NCI-H2107 treated with DMSO at 0.1 percent for 48 hours (cell line): ENCODE results near the gene RGCC.

Source experiments
- DNase-seq: peaks from one replicate; lab custom pipeline; 2025; ENCODE audit not compliant: unreplicated experiment; lab: John Stamatoyannopoulos, UW

Gene RGCC

DNA sequence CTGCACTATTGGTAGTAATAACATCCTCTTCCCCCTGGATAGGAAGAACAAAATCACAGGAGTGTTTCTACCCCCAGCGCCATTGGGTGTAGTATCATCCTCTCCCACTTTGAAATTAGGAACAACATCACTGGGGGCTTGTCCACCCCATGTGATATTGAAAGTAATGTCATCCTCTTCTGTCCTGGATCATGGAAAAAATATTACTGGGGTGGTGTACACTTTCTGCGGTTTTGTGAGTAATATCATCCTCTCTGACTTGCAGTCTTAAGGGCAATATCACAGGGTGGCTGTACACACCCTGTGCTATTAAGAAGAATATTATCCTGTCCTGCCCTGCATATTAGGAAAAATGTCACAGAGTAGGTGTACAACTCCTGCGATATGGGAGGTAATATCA lies 4.9 kb upstream of the RGCC start:
- no peak for DNase-seq

GRCh38 chr13:41453620-41454019 lies 3.7 kb upstream of the RGCC start:
- DNase-seq = no peak

DNA sequence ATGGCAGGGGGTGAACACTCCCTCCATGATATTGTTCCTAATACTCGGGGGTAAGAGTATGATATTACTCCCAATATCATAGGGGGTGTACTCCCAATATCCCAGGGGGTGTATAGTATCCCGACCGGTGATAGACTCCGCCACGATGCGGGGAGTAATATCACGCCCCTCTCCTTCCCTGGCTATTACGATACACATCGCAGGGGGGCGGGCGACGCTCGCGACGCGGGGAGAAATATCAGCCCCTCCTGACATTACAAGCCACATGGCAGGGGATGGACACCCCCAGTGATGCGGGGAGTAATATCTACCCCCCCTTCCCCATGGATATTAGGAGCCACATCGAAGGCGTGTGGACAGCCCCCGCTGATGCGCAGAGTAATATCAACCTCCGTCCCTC lies 3.2 kb upstream of the RGCC start:
- DNase-seq = no peak

GRCh38 chr13:41455725-41456419 lies 1.5 kb upstream of the RGCC start:
- DNase-seq = no peak

- DNase-seq = no peak
Observed at GRCh38 chr13:41457589-41458186, 338 bp downstream of the RGCC start.

DNA sequence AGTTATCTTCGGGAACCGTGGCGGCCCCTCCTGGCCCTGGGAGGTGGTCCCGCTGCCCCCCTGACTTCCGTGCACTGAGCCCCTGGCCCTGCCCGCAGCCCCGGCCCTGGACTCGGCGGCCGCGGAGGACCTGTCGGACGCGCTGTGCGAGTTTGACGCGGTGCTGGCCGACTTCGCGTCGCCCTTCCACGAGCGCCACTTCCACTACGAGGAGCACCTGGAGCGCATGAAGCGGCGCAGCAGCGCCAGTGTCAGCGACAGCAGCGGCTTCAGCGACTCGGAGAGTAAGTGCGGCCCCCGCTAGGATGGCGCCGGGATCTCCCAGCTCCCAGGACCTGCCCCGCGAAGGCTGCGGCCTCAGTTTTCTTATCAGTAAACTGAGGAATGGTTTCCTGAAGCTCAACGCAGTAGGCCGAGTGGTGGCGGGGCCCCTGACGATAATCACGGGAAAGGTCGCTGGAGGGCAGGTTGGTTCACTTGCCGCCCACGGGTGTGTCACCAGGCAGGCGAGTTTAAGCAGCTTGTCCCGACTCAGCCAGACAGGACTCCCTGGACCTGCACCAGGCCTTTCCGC lies 924 bp downstream of the RGCC start:
- no peak for DNase-seq

- DNase-seq = peak; percentile 12
Observed at GRCh38 chr13:41458761-41459431, 1.5 kb downstream of the RGCC start.

DNA sequence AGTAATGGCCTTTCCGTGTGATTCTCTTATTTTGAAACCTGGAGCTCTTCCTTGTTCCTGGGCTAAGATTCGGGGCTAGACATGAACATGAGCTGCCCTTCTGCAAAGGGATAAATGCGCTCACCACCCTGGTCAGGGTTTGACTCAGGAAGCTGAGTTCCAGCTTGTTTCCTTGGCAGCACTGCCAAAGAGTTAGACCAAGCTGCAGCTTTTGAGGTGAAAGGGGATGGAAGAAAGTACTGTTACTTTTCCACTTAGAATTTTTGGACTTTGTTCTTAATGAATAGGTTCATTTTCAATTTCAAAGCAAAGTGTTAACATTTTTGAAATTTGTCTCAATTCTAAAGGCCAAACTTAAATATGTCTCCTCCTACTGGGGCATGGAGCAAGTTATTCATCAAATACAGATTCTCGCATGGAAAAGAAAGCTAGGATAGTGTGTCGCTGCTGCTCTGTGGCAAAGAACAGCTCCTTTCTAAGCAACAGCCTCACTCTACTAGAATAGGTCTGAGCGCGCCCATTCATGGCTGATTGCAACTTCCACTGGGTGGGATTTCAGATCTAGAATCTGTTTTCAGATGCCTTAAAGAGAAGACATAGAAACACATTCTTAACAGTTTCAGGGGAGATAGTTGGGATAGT lies 2.2 kb downstream of the RGCC start:
- no peak for DNase-seq

DNA sequence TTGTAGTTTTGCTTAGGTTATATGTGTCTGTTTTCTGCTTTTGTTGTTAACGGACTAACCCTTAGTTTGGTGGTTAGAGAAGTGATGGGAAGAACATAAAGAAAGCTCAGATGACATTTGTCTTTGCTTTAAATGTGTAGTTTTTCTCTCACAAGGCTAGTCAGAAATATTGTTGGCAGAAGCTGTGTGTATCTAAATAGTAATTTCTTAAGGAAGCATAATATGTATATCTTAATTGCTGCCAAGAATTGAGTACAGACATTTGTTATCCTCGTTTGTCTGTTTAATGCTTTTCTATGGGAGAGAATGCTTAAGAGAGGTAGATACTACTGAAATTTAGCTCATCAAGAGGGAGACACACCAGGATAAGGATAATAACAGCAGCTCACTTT lies 2.7 kb downstream of the RGCC start:
- no peak for DNase-seq

DNA sequence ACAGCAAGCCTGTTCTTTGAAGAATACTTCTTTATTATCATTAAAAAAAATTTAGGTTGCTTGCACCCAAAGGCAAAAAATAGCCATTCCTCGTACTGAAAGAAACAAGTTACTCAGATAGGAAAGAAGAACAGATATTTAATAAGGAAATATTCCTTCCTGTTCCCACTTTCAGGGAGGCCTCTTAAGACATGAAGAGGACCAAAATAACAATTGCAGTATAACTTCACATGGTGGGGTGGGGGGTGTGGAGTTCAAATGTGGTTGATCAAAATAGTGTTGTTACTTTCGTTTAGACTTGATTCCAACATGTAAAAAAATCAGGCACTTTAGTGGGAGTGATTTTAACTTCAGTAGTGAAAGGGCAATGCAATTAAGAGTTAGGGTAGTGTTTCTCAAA lies 3.6 kb downstream of the RGCC start:
- DNase-seq = no peak

DNA sequence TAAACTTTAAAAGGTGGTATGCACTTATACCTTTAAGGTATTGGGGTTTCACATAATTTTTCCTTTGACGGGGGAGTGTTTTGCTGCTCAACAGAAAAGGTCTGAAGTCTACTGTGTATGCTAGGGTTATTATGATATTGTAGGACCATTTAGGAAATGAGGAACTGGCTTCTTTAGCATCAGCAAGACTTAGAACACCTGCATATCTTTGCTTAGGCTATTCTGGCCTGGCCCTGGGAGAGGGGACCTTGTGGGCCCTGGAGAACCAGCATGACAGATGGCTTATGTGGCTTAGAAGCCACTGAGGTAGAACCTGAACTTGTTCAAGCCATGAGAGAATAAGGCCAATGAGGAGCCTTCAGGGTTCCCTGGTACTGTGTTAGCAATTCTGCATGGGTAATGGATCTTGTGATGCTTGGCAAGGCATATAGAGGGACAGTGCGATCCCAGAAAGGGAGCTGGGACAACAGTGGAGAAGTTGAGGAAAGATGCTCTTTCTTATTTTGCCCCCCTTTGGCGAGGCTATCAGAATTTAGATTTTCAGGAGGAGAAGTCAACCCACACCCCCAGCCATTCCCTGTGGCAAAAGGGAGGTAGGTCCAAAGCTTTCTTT lies 4.3 kb downstream of the RGCC start:
- no peak for DNase-seq

DNA sequence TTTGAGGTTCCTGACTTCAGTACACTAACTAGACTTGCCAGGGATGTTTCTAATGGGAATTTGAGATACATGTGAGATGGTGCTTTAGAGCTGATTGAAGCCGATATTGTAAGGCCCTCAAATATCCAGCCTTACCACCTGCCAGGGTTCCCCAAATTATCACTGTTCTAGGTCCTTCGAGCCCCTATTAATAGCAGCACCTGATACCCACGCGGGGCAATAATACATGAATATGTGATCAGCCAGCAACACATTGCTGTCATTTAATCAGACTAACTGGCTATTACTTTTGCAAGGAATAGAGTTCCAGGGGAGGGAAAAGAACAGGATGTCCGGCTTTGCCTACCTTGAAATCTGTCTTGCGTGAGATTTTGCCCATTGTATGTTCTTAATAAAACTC lies 5.1 kb downstream of the RGCC start:
- no peak for DNase-seq

GRCh38 chr13:41463838-41464602 lies 6.7 kb downstream of the RGCC start:
- DNase-seq = no peak

DNA sequence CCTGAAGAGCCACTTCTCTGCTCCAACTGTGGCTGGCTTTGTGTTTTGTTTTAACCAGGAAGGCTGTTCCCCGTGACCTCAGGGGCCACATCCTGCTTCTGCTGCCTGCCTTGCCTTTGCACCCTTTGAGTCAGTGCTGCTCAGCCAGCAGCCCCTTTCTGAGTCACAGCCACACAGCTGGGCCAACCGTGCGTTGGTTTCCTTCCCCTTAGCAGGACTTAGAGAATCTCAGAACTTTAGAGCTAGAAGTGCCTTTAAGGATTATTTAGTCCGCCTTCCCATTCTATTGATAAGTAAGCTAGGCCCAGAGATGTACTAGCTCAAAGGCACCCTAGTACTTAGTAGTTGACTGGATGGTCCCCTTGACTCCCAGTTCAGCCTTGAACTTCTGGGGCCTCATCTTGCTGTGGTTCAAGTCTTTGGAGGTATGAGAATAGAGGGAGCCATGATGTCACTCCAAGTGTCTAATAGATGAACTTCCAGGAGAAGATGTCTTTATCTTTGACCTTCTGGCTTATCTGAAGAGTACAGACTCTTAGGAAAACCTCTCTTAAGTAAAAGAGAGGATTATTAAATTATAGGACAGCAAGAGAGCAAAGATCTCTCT lies 8.0 kb downstream of the RGCC start:
- DNase-seq = no peak

- DNase-seq = no peak
Observed at GRCh38 chr13:41465898-41466320, 8.6 kb downstream of the RGCC start.

GRCh38 chr13:41467425-41467945 lies 10.1 kb downstream of the RGCC start:
- no peak for DNase-seq

GRCh38 chr13:41468631-41469030 lies 11.3 kb downstream of the RGCC start:
- no peak for DNase-seq

DNA sequence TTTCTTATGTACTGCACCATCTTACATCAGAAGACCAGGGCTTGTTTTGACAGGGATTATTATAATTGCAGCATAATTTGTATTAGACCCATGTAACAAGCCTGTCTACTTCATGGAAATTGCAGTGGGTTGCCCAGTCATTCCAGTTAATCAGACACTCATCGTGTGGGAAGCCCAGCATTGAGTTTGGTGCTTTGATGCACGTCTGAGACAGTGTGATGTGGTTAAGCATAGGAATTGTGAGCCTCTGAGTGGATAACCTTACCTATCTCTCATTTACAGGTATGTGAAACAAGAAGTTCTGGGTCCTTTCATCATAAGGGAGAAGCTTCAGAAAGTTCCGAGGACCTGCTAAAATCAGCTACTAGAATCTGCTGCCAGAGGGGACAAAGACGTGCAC lies 12.8 kb downstream of the RGCC start:
- DNase-seq = no peak

DNA sequence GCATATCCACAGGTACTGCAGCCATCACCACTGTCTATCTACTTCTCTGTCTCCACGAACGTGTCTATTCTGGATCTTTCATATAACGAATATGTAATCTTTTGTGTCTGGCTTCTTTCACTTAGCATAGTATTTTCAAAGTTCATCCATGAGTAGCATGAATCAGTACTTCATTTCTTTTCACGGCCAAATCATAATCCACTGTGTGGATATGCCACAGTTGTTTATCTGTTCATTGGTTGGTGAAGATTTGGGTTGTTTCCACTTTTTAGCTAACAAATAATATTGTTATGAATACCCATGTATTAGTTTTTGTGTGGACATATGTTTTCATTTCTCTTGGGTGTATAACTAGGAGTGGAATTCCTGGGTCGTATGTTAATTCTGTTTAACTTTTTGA lies 14.4 kb downstream of the RGCC start:
- no peak for DNase-seq

DNA sequence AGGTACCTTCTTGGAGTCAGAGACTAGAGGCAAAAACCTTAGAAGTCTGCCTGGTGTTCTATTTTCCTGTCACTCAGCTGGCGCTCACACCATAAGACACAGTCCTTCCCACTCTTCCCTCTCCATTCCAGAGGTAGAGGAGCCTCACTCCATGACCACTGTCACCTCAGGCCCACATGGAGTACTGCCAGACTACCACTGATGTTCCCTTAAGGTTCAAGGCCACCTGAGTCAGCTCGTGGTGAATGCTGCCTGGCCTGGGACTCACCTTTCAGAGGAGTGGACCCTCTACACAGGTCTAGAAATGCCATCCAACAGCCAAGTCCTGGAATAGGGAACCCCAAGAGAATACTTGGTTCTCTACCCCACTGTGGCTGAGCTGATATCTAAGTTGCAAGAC lies 29.9 kb downstream of the RGCC start:
- DNase-seq = no peak
